Progenitor cell of endocrine pancreas (in vitro differentiated cells): Measurements from ENCODE around the gene MTHFD2. TPM values are rescaled to one million over a fixed set of nuclear protein-coding genes. Genes with fewer than 3 reads are reported as not detected.

ENCODE experiments used
- DNase-seq: peaks from one replicate; pipeline ENCODE4 v3.0.0; 2021; ENCODE audit warnings: low spot score; ENCODE audit not compliant: unreplicated experiment
- H3K27ac Mint-ChIP-seq: 2 replicates; pipeline ENCODE4 v1.8.0; 2021; ENCODE audit warnings: mild to moderate bottlenecking, moderate library complexity, mixed read lengths
- H3K27me3 Mint-ChIP-seq: 2 replicates; pipeline ENCODE4 v1.8.0; 2021; ENCODE audit warnings: mixed read lengths
- H3K36me3 Mint-ChIP-seq: 2 replicates; pipeline ENCODE4 v1.8.0; 2022; ENCODE audit warnings: mixed read lengths; ENCODE audit not compliant: insufficient read depth
- H3K4me1 Mint-ChIP-seq: 2 replicates; pipeline ENCODE4 v1.8.0; 2021; ENCODE audit warnings: low read depth, mixed read lengths
- H3K4me3 Mint-ChIP-seq: 2 replicates; pipeline ENCODE4 v1.8.0; 2021; ENCODE audit warnings: low read depth, mild to moderate bottlenecking, moderate library complexity, mixed read lengths
- H3K9me3 Mint-ChIP-seq: 2 replicates; pipeline ENCODE4 v1.8.0; 2021; ENCODE audit warnings: low read depth, mixed read lengths
- total RNA-seq: library from RNA; stranded (reverse); gene quantifications from 2 replicates; pipeline ENCODE4 v1.2.1, GENCODE V29; 2021
- TF ChIP-seq, protein P1 (sequence below): fragments of 200-600 bp; sonication (generic); IDR thresholded peaks from one replicate; pipeline ENCODE4 v1.5.0; 2021; ENCODE audit warnings: antibody characterized with exemption, mild to moderate bottlenecking; ENCODE audit not compliant: unreplicated experiment

Gene MTHFD2
- total RNA-seq, 1 donor from 2014 or later = 64.9 TPM

GRCh38 chr2:74252036-74252435 is 53.6 kb downstream of the MTHFD2 start:
- Mint-ChIP-seq H3K27ac (no peak overlapping the region), H3K4me1 (no peaks in the 10 kb centered on the region), H3K9me3 (no peaks in the 10 kb centered on the region), H3K4me3 (no peak overlapping the region), H3K27me3 (no peaks in the 10 kb centered on the region), H3K36me3 (no peaks in the 10 kb centered on the region)
- TF ChIP-seq, protein P1, sequence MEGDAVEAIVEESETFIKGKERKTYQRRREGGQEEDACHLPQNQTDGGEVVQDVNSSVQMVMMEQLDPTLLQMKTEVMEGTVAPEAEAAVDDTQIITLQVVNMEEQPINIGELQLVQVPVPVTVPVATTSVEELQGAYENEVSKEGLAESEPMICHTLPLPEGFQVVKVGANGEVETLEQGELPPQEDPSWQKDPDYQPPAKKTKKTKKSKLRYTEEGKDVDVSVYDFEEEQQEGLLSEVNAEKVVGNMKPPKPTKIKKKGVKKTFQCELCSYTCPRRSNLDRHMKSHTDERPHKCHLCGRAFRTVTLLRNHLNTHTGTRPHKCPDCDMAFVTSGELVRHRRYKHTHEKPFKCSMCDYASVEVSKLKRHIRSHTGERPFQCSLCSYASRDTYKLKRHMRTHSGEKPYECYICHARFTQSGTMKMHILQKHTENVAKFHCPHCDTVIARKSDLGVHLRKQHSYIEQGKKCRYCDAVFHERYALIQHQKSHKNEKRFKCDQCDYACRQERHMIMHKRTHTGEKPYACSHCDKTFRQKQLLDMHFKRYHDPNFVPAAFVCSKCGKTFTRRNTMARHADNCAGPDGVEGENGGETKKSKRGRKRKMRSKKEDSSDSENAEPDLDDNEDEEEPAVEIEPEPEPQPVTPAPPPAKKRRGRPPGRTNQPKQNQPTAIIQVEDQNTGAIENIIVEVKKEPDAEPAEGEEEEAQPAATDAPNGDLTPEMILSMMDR = no peak
- no peak for DNase-seq

GRCh38 chr2:74252862-74253261 is 54.4 kb downstream of the MTHFD2 start:
- no peaks in the 10 kb centered on the region for H3K4me1 Mint-ChIP-seq
- no peak overlapping the region for H3K27ac Mint-ChIP-seq

GRCh38 chr2:74253306-74253970 is 55.0 kb downstream of the MTHFD2 start:
- Mint-ChIP-seq H3K4me3 (no peak overlapping the region), H3K9me3 (no peaks in the 10 kb centered on the region), H3K4me1 (no peaks in the 10 kb centered on the region), H3K27ac (no peak overlapping the region), H3K36me3 (no peaks in the 10 kb centered on the region), H3K27me3 (no peaks in the 10 kb centered on the region)
- TF ChIP-seq, protein P1 = no peak
- DNase-seq = no peak

More at GRCh38 chr2:74252862-74253261, 54.4 kb downstream of the MTHFD2 start:
- H3K27me3 Mint-ChIP-seq = no peaks in the 10 kb centered on the region
- no peaks in the 10 kb centered on the region for H3K9me3 Mint-ChIP-seq
- DNase-seq = no peak
- no peak overlapping the region for H3K4me3 Mint-ChIP-seq
- H3K36me3 Mint-ChIP-seq = no peaks in the 10 kb centered on the region
- TF ChIP-seq, protein P1 = no peak

GRCh38 chr2:74253971-74254310 is 55.5 kb downstream of the MTHFD2 start:
- TF ChIP-seq, protein P1 = no peak
- Mint-ChIP-seq H3K9me3 (no peaks in the 10 kb centered on the region), H3K4me3 (no peak overlapping the region), H3K4me1 (no peaks in the 10 kb centered on the region), H3K27ac (no peak overlapping the region), H3K36me3 (no peaks in the 10 kb centered on the region), H3K27me3 (no peaks in the 10 kb centered on the region)
- DNase-seq = no peak

GRCh38 chr2:74255660-74256213 is 57.3 kb downstream of the MTHFD2 start:
- DNase-seq = no peak
- H3K9me3 Mint-ChIP-seq = no peaks in the 10 kb centered on the region
- TF ChIP-seq, protein P1 = no peak
- peaks cover 3% of the 10 kb centered on the region for H3K27me3 Mint-ChIP-seq
- no peak overlapping the region for H3K27ac Mint-ChIP-seq
- no peak overlapping the region for H3K4me3 Mint-ChIP-seq
- H3K36me3 Mint-ChIP-seq = peaks cover 1% of the 10 kb centered on the region
- peaks cover 3% of the 10 kb centered on the region for H3K4me1 Mint-ChIP-seq
